Left colon (tissue), 2 donors: ENCODE results near the gene TBC1D14. TPM values are rescaled to one million over a fixed set of nuclear protein-coding genes. Genes with fewer than 3 reads are reported as not detected.
A peak's percentile ranks its signal among the peaks of the same experiment; 100 is the strongest.

Experiments used
- ATAC-seq: fragments of 200-7000 bp; cut with Tn5 transposase; one replicate; pipeline ENCODE4 v1.9.1; 2020; ENCODE audit warnings: mild to moderate bottlenecking, moderate library complexity
- DNase-seq, 2 donors: peaks; one replicate each; pipeline ENCODE4 v3.0.0-alpha.2; 2020
- intact Hi-C, 2 donors: fragments of 100-400 bp; cut with DNase I in 1 of 2; cut with micrococcal nuclease in 1 of 2; formaldehyde crosslinking; loops; one replicate each; pipeline versions ENCODE4 v1.11.2 to v1.14.0; 2022; cut with DNase I, micrococcal nuclease
- total RNA-seq, 2 donors: library from RNA; stranded (reverse); fragmentation: NEBNext Ultra II Directional; extraction: Animal tissue kit (Norgen Biotek cat#: 25700); gene quantifications; one replicate each; pipeline ENCODE4 v1.2.1, GENCODE V29; 2021
- donor health status: DM: no; HTN: no; CAD: no.
- donor health status: DM: yes; HTN: yes; CAD: no.

Gene TBC1D14
- total RNA-seq, 2 donors from 2014 or later, result 53.1 to 56.6 TPM

DNA sequence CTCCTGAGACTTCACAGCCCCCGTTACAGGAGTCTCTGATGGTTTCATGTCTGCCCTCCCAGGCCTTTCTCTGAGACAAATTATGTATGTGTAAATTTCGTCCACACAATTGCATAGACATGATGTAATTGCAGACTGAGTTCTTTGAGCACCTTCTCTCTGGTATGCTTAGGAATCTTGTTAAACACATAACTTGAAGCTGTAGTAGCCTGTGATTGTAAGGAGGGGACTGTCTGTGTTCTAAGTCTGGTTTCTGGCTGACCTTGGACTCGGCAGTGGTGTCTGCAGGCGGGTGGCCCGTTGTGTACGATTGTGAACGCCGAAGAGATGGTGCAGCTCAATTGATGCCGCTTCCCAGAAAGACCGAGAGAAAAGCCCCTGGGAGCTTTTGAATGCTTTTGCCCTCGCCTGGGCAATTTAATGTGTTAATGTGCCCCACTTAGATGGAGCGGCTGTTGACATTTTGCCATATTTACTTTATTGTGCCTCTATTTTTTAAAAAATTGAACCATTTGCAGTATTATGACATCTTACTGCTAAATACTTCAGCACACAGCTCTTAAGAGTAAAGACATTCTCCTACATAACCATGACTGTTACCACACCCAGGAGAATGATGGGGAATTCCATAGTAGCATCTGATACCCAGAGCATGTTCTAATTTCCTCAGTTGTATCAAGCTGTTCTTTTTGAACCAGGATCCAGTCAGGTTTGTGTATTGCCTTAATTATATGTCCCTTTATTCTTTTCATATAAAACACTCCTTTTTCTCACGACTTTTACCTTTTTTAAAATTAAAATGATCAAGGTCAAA is 75.2 kb downstream of the TBC1D14 start:
- intact Hi-C loops, result no loop called here
- DNase-seq (no peak), ATAC-seq (no peak)

DNA sequence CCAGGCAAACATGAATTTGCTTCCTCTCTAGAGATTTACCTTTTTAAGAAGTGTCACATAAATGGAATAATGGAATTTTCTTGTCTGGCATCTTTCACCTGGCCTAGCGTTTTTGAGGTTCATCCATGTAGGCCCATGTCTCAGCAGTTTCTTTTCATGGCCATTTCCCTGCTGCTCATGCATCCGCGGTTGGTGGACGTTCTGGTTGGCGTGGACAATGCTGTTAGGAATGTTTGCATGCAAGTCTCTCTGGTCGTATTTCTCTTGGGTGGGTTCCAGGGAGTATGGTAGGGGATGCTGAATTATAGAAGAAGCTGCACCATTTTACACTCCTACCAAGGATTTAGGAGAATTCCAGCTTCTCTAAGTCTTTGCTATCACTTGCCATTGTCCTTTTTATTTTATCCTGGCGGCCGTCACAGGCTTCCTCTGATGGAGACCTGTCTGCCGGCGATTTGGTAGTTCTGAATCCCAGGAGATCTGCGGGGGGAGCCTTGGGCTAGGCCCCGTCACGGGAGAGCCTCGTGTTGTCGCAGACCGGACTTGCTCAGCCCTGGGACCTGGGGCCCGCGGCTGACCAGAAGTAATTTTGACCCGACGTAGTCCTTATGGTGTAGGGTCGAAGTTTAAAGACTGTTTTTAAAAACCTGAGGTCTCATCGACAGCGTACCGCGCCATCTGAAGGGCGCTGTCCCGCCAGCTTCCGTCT is 76.6 kb downstream of the TBC1D14 start:
- DNase-seq (peak in 1 of 2 donors; percentile 56), ATAC-seq (peak; percentile 52)
- intact Hi-C loops, result no loop called here

DNA sequence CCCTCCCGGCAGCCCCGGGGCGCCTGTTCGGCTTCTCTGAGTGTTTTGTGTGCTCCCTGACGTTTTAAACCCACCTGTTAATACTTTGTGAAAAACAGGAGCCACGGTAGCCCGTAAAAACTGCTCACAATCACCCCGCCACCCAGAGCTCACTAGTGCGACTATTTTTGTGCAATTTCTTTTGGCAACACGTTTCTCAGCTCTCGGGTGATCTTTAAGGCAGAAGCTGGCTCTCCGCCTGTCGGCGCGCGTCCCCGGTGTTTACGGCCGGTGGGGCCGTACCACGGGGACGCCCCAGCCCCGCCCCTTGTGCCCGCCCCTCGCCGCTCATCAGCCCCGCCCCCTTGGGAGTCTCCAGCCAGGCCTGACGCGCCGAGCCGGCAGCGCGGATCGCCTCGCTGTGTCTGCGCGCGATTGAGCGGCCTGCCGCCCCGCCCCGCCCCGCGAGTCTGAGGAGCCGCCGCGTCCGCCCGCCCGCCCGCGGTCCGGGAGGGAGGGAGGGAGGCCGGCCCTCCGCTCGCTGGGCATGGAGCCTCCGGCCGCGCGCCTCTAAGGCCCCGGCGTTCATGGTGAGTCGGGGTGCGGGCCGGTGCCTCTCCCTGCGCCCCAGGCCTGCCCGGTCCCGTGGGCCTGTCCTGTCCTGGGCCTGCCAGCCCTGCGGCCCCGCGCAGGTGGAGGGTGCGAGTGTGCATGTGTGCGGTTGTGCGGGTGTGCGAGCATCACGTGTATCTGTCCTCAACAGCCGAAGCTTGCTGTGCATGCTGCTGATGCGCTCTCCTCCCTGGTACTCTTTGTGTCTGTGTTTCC is 77.4 kb downstream of the TBC1D14 start:
- DNase-seq (peak; percentile 94 to 97), ATAC-seq (peak; percentile 91)
- intact Hi-C loops, result no loop called here

DNA sequence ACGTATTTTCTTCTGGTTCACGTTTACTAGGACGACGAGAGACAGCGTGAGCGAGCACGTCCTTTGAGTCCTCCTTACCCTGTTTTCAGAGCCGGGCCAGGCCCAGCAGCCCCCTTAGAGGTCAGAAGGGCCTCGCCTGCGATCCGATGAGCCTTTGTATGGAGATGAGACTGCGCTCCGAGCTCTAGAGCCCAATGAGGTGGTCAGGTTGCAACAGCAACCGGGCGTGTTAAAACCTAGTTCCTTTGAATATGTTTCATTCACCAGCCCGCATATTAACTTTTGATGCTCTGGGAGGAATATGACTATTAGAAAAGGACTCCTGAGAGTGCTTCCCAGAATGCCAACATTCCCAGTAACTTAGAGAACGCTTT is 77.9 kb downstream of the TBC1D14 start:
- intact Hi-C loops, result no loop called here
- ATAC-seq (peak; percentile 4), DNase-seq (no peak)

DNA sequence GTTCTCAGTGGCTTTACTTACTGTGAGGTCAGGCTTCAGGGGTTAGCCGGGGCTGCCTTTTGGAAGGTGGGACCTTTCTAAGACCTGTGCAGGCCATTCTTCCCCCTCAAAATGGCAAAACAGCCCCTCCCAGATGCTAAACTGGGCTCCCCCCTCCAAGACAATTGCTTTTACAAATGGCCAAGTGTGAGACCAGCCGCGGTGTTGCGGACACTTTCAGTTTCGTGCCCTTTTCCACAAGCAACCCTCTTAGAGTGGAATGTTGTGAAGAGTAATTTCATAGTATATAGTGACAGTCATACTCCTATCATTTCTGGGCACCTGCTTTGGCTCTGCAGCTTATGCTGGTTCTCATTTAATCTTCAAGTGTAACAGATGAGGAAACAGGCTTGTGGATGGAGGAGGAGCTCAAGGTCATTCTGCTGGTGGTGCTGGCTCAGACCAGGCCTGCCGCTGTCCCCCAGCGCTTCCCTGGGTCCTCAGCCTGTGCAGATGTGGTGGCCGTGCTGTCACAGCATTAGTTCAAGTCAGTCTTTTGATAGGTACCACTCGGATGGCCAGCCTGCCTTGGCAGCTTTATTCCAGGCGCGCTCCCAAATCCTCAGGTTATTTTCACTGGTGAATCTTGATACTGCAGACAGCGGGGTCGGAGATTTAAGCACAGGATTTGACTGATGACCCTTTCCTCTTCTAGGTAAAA is 78.5 kb downstream of the TBC1D14 start:
- peak in 1 of 2 donors; percentile 27 for DNase-seq
- intact Hi-C loops, result no loop called here
- ATAC-seq, result no peak

DNA sequence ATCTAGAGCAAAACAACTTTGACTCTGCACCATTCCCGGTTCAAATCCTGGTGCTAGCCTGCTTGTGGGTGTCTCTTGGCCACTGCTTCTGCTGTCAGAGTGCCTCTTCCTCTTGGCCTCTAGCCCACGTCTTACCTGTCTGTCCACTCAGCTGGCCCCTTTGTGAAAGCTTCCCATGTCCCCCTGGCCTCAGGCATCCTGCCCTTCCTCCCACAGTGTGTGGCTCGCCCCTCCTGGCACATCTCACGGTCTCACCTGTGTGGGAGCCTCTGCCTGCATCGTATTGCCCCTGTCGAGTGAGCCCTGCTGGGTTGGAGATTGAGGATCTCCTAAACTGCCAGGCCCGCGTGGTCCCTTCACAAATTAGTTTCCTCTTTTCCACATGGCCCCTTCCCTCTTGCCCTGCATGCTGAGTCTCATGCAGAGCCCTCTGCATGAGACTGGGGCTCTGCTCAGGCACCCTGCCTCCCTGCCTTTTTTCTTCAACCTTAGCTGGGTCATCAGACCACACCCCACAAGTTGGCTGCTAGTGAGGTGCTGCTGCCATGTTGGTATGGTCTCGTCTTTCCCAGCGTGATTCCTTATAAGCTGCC is 79.8 kb downstream of the TBC1D14 start:
- DNase-seq, result no peak
- ATAC-seq, result no peak
- intact Hi-C loops, result no loop called here

DNA sequence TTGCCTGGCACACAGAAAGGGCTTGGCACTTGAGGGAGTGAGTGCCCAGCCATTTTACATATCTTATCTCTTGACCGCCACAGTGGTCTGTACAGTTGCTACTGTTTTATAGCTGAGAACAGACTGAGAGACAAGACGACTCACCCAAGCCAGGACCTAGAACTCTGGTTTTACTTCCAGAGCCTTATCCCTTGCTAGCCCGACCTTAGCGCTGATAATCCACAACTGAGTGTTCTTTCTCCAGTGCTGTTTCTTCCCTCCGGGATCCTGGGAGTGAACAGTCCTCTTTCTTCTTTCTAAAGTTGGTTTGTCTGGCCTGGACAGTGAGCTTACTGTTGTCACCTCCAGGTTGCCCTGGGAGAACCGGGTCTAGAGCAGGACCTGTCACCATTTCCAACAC is 81.0 kb downstream of the TBC1D14 start:
- no peak for ATAC-seq
- intact Hi-C loops, result no loop called here
- no peak for DNase-seq

DNA sequence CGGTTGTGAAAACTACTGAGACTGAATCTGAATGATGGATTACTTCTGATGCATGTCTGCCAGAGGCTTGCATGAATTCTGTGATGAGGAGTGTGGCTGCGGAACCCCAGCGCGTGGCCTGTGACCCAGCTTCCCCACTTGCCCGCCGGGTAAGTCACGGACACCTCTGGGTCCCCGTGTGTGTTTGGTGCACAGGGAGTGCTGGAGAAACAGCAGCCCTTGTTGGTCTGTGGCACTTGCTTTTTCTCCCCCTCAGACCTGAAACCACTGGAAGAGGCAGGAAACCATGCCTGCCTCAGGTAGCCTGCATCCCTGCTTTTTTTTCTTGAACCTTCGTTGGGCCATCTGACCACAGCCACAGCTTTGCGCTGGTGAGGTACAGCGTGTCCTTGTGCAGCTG is 81.6 kb downstream of the TBC1D14 start:
- ATAC-seq (no peak), DNase-seq (no peak)
- intact Hi-C loops, result no loop called here

DNA sequence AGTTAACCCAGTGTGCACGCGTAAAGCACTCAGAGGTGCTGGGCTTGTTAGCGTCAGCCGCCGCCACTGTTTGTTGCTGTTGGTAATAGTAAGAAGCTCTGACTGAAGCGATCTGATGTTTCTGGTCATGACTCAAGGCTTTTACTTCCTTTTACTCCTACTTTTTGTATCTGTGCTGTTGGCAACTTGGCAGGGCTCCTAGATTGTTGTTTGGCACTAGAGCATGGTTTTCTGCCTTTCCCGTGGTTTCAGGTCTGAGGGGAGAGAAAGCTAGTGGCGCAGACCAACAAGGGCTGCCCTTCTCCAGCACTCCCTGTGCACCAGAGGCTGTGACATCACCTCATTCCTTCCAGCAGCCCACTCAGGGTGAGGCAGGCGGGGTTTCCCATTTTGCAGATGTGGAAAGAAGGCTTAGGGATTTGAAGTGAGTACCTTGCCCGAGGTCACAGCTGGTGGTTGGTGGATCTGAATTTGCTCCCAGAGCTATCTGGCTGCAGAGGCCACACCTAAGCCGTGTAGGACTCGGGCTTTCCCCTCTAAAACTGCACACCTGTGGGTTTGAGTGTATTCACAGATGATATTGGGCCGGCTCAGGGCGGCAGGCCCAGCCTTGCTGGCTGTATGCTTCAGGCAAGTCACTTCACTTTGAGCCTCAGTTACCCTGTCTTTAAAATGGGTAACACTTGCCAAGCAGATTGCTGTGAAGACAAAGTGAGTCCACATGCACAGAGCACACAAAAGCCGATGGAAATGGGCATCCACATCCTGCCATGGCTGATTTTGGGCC is 82.3 kb downstream of the TBC1D14 start:
- intact Hi-C loops, result no loop called here

DNA sequence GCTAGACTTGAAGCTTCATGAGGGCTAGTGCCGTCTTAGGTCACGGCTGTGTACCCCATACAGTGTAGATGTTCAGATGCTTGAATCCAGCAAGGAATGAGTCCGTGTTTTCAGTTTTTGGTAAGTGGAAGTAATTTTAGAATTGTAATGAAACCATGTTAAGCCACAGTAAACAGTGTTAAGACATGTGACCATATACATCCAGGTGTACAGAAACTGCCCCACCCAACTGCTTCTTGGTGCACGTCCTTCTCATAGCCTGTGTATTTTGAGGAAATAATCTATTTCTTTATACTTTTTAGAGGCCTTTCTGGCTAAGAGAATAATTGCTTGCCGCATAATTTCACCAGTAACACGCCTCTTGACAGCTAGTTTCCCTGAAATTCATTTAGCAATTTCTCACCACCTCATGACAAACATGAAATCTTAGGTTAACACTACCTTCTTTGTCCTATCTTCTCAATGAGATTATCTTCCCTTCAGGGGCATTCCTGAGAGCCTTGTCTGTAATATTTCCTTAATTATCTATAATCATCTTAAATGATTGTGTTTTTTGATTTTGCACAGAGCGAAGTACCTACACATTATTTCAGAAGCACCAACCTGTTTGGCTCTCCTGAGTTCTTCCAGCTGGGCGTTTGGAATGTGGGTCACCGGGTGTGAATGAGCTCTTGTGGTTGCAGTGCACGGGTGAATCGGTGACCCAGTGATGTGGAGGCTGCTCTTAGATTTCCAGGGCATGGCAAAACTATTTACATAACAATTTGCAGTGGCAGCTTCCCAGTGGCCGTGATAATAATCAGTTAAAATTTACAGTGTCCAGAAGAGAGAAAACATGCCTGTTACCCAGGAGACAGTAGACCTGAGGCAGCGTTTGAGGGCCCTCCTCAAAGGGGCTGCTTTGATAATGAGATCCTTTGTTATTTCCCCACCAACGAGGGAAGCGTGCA is 83.4 kb downstream of the TBC1D14 start:
- no peak for DNase-seq
- intact Hi-C loops, result no loop called here
- peak; percentile 69 for ATAC-seq

More for the DNA sequence above, 82.3 kb downstream of the TBC1D14 start:
- no peak for DNase-seq
- ATAC-seq, result no peak

DNA sequence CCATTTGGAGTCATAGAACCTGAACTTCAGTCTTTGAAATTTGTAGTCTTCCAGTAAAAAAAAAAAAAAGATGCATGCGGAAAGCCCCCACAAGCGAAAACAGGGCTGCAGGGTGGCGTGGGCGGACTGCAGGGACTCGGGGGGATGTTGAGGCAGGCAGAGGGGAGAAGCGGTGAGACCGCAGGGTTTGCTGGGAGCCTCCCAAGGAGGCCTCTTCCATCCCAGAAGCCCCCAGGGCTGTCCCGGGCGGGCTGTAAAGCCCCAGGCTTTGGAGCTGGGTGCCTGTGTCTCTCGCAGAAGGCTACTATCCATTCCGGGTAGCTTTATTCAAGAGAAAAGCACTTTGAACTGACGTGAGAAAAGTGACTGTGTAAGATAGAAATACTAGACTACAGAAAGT is 86.9 kb downstream of the TBC1D14 start:
- no peak for ATAC-seq

DNA sequence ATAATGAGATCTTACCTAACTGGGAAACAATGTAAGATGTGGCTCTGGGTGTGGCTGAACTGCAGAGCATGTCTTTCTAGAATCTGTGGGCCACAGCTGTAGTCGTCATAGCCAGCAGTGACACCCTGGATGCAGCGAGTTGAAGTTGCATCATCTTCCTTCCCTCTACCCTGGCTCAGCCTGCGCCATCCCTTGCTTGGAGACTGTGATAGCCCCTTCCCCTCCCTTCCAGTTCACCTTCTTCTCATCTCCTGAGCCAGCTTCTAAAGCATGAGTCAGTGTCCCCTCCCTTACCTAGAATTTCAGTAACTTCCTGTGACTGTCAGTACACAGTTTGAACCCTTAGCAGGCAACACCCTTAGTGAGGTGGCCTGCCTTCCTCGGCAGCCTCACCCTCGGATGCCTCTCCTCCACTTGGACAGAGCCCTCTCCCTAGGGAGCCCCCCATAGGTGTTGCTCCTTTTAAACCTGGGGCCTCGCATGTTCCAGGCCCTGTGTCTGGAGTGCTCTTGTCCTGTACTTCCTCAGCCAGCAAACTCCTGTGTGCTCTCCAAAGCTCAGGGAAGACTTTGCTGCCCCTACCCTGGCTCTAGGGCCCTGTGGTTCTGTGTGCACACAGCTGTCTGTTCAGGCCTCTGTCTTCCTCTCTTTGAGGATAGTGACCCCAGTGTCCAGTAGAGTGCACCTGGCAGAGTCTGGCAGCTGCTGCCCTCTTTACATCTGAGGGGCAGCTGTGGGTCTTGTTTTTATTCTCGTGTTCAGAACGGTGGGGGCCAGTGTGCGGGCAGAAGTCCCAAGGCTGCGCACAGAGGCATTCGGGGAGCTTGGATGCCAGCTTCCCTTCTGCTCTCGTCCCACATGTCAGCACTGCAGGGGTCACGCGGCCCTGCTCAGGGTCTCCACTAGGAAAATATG is 89.8 kb downstream of the TBC1D14 start:
- peak; percentile 52 for ATAC-seq
- intact Hi-C loops, result no loop called here
- DNase-seq, result no peak

More for the DNA sequence above, 86.9 kb downstream of the TBC1D14 start:
- intact Hi-C loops, result no loop called here
- no peak for DNase-seq

DNA sequence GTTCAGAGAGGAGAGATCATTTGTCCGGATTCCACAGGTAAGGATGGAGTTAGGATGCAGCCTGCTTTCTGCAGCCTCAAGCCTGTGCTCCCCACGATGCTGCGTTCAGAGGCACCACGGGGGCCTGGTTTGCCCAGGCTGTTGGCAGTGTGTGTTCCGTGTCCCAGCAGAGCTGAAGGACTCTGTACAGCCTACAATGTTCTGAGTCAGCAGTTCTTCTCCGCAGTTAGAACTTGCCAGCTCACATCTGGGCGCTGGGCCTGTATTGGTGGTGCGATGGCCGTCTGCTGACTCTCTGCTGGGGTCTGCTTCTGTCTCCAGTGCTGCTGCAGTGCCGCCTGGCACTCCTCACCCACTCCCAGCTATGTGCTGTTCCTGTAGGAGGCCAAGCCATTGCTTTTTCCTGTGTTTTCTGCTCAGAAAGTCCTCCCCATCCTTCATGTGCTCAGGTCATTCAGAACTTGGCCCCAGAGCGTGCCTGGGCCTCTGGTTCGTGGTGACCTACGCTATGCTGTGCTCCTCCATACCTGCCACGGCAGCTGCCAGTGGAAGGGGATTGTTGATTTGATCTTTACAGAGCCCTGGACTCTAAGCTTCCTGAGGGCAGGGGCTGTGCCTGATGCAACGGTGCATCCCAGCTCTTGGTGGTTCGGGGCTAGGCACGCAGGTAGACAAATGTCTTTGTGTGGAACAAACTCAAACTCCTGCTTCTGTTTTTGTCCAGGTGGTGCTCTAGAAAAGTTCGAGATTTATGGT is 91.0 kb downstream of the TBC1D14 start:
- intact Hi-C loops, result no loop called here
- ATAC-seq (no peak), DNase-seq (no peak)

DNA sequence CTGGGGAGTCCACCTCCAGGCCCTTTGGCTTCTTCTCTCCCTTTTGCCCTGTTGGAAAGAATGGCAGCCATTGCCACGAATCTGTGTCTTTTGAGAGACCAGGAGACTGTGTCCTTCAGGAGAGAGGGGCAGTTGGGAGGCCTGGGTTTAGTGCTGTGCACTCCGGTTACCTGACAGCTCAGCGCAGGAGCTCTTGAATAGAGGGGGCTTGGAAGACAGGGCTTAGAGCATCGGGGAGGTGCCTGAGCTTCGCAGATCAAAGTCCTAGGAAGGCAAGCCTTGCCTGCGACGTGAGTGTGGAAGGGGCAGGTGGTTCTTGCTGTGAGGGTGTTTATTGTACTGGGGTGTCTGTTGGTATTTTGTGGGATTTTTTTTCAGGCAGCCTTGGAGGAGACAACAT is 91.6 kb downstream of the TBC1D14 start:
- intact Hi-C loops, result no loop called here
- no peak for ATAC-seq
- DNase-seq, result no peak

DNA sequence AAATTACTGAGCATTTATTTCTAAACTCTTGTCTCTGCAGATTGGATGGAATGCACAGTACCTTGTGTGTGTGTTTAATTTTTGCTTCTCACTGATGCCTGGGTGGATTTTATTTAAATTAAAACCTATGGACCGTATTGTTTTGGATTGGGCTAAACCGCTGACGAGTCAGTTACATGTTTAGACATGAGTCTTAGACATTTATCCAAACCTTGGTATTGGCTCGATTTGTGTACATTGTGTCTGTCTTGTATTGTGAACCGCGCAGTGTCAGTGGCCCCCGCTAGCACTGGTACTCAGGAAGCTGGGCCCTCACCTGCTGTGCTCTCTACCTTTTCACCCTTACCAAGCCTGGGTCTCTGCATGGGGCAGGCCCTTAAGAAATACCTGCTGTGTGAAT is 92.7 kb downstream of the TBC1D14 start:
- intact Hi-C loops, result no loop called here
- ATAC-seq (no peak), DNase-seq (no peak)
